Hepatocyte (in vitro differentiated cells): ENCODE data around the gene LRMDA.

Source experiments
- CTCF ChIP-seq: fragments of 200-600 bp; sonication (generic); IDR thresholded peaks from 2 replicates; pipeline ENCODE4 v1.5.1; 2016; ENCODE audit warnings: antibody characterized with exemption, mild to moderate bottlenecking; ENCODE audit not compliant: poor library complexity
- EZH2 ChIP-seq: fragments of 200-600 bp; sonication (generic); IDR thresholded peaks from 2 replicates; pipeline ENCODE4 v1.6.1; 2016; ENCODE audit warnings: antibody characterized with exemption, mild to moderate bottlenecking, borderline replicate concordance
- EZH2phosphoT487 ChIP-seq: fragments of 200-600 bp; sonication (generic); IDR thresholded peaks from one replicate; pipeline ENCODE4 v1.6.1; 2018; ENCODE audit warnings: antibody characterized with exemption, mild to moderate bottlenecking, low read depth, moderate library complexity; ENCODE audit not compliant: unreplicated experiment, severe bottlenecking

- TF ChIP-seq EZH2 (no peak), CTCF (no peak), EZH2phosphoT487 (no peak)
Measured at GRCh38 chr10:75905490-75905889, 474.1 kb downstream of the LRMDA start.
